SK-N-SH (cell line): ENCODE measurements around the gene CEACAM8.

Source experiments
- EZH2phosphoT487 ChIP-seq: fragments of 200-600 bp; sonication (generic); IDR thresholded peaks from 2 replicates; pipeline ENCODE4 v1.6.1; 2017; ENCODE audit warnings: low read depth, mixed run types, mild to moderate bottlenecking, antibody characterized with exemption, moderate library complexity, borderline replicate concordance
- GATA2 ChIP-seq: sonication (generic); formaldehyde crosslinking; IDR thresholded peaks from 2 replicates; pipeline ENCODE4 v1.5.0; 2020; ENCODE audit warnings: mild to moderate bottlenecking, missing genetic modification reagents
- NFIC ChIP-seq: IDR thresholded peaks from 2 replicates; pipeline ENCODE4 v1.4.0; 2012; ENCODE audit warnings: borderline replicate concordance
- POLR2AphosphoS5 ChIP-seq: IDR thresholded peaks from 2 replicates; pipeline ENCODE4 v1.6.1; 2012; ENCODE audit warnings: low read depth, low read length
- RAD21 ChIP-seq: IDR thresholded peaks from 2 replicates; pipeline ENCODE4 v1.6.1; 2012; ENCODE audit warnings: mild to moderate bottlenecking, low read length
- RXRA ChIP-seq: IDR thresholded peaks from 2 replicates; pipeline ENCODE4 v1.4.0; 2012; ENCODE audit warnings: low read depth, mild to moderate bottlenecking, borderline replicate concordance
- SMC3 ChIP-seq: IDR thresholded peaks from 2 replicates; pipeline ENCODE4 v1.6.1; 2012; ENCODE audit warnings: low read depth, low read length, improper control_type of control experiment
- TF ChIP-seq, protein P1 (sequence below): IDR thresholded peaks from 2 replicates; pipeline ENCODE4 v1.4.0; 2012; ENCODE audit warnings: low read depth, borderline replicate concordance
- TF ChIP-seq, protein P2 (sequence below): fragments of 200-600 bp; sonication (generic); IDR thresholded peaks from 2 replicates; pipeline ENCODE4 v1.6.1; 2017; ENCODE audit warnings: antibody characterized with exemption, mild to moderate bottlenecking, moderate library complexity
- TF ChIP-seq, protein P3 (sequence below): IDR thresholded peaks from 2 replicates; pipeline ENCODE4 v1.4.0; 2012; ENCODE audit warnings: low read depth

DNA sequence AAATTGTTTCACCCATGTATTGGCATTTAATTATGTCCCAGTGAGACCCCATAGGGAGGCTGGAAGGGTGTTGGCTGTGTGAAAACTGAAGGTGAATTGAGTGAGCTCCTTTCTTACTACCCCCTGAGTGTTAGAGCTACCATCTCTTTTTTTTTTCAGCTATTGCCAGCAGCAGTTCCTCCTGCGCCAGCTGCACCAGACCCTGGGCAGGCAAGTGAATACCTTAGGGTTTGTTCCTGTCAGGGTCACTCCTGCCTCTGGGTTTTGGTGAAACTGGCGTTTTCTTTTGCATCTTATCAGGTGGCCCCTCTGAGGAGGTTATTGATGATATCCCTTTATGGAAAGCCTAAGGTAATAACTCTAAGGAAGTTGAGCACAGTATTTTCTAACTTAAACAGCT lies 25.5 kb downstream of the CEACAM8 start:
- TF ChIP-seq GATA2 (CRISPR knock-in tag) (no peak), SMC3 (no peak), NFIC (no peak), EZH2phosphoT487 (no peak), POLR2AphosphoS5 (no peak), RXRA (no peak), RAD21 (no peak)
- TF ChIP-seq, protein P1, sequence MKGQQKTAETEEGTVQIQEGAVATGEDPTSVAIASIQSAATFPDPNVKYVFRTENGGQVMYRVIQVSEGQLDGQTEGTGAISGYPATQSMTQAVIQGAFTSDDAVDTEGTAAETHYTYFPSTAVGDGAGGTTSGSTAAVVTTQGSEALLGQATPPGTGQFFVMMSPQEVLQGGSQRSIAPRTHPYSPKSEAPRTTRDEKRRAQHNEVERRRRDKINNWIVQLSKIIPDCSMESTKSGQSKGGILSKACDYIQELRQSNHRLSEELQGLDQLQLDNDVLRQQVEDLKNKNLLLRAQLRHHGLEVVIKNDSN, result no peak
- TF ChIP-seq, protein P2, sequence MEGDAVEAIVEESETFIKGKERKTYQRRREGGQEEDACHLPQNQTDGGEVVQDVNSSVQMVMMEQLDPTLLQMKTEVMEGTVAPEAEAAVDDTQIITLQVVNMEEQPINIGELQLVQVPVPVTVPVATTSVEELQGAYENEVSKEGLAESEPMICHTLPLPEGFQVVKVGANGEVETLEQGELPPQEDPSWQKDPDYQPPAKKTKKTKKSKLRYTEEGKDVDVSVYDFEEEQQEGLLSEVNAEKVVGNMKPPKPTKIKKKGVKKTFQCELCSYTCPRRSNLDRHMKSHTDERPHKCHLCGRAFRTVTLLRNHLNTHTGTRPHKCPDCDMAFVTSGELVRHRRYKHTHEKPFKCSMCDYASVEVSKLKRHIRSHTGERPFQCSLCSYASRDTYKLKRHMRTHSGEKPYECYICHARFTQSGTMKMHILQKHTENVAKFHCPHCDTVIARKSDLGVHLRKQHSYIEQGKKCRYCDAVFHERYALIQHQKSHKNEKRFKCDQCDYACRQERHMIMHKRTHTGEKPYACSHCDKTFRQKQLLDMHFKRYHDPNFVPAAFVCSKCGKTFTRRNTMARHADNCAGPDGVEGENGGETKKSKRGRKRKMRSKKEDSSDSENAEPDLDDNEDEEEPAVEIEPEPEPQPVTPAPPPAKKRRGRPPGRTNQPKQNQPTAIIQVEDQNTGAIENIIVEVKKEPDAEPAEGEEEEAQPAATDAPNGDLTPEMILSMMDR, result no peak
- TF ChIP-seq, protein P3, sequence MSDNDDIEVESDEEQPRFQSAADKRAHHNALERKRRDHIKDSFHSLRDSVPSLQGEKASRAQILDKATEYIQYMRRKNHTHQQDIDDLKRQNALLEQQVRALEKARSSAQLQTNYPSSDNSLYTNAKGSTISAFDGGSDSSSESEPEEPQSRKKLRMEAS, result no peak
